HS-27A (cell line): ENCODE measurements around the gene ASPHD1.
"Not testable (repeated sequence)": the region's sequence is repeated elsewhere in the genome, so short reads cannot be mapped to it uniquely, and the experiment has no call there.

Experiments used
- DNase-seq: peaks from one replicate; pipeline ENCODE4 v3.0.0-alpha.2; 2012; ENCODE audit warnings: low read depth, missing footprints

ASPHD1 gene

DNA sequence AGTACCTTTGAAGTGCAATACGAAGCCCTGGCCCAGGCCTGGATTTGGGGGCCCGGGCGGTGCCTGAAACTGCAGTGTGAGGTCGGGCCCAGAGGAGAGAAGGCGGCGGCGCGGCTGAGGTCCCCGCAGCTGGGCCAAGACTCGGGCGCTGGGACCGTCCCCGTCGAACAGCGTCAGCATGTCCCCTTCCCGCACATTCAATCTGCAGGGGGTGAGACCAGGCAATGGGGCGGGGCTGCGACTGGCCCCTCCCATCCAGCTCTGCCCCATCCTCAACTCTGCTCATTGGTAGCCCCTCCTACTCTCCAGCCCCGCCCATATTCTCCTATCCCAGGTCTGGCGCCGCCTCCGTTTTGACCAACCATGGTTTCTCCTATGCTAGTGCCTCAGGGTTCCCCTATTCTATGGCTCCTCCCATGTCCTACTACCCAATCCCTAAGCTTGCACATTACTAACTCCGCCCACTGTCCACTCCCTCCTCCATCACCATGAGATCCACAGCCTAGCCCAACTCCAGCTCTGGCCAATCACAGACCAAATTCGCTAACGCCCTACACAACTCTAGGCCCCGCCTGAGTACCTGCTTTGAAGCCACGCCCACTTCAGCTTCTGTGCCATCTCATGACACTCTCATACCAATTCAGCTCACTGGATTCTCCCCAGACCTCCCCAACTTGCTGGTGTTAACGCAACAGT, 22.9 kb upstream of the ASPHD1 start:
- no peak for DNase-seq

GRCh38 chr16:29878172-29878571, 22.1 kb upstream of the ASPHD1 start:
- no peak for DNase-seq

DNA sequence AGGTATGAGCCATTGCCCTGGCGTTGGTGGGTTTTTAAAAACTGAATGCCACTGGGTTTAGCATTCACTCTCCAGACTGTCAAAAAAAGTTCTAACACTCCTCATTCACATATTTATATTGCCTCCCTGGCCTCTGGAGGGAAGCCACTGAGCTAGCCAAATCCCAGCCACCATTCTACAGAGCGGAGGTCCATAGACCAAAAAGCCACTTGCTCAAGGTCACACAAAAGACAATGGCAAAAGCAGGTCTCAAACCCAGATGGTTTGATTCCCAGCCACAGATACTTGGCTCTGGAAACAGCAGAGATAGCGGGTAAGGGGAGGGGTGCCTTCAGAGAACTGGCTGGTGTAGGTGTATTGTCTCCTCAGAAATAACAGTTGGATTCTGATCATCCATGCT, 19.2 kb upstream of the ASPHD1 start:
- DNase-seq = no peak

- DNase-seq = no peak
Measured at GRCh38 chr16:29883987-29884386, 16.3 kb upstream of the ASPHD1 start.

DNA sequence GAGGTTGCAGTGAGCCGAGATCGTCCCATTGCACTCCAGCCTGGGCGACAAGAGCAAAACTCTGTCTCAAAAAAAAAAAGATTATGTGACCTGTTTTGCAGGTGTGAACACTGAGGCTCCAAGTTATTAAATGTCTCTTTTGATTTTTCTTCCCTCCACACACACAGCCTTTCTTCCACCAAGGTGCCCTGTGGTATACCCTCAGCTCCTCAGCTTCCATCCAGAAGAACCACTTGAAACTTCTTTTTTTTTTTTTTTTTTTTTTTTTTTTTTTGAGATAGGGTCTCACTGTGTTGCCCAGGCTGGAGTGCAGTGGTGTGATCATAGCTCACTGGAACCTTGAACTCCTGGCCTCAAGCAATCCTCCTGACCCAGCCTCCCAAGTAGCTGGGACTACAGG, 10.9 kb upstream of the ASPHD1 start:
- not testable (repeated sequence) for DNase-seq

- no peak for DNase-seq
Measured at GRCh38 chr16:29891525-29892457, 8.5 kb upstream of the ASPHD1 start.

DNA sequence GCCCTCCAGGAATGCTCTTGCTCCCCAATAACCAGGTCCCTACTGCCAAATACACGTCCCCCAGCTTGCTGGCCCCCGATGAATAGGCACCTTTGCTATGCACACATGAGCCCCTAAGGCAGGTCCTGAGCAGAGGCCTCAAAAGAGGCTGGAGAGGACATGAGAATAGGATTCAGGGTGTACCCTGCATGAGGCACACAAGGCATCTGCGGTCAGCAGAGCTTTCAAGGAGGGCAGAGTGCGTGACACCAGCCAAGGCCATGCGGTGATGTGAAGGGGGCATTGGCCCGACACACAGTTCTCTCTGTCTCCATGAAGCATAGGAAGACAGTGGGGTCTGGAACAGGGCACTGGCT, 7.9 kb upstream of the ASPHD1 start:
- no peak for DNase-seq

- DNase-seq = no peak
Measured at GRCh38 chr16:29893553-29893952, 6.7 kb upstream of the ASPHD1 start.

DNA sequence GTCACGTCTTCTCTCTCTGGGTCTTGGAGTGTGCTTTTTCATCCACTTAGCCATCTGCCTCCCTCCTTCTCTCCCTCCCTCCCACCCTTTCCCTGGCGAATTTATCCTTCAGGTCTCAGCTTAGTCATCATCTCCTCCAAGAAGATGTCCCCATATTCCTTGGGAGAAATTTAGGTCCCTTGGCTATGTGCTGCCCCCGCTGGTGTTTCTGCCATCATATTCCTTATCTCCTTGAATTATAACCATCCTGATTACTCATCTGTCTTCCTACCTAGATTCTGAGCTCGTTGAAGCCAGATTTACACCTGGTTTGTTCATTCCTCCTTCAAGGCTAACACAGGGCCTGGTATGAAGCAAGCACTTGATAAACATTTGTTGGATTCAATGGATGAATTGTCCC, 5.9 kb upstream of the ASPHD1 start:
- no peak for DNase-seq

DNA sequence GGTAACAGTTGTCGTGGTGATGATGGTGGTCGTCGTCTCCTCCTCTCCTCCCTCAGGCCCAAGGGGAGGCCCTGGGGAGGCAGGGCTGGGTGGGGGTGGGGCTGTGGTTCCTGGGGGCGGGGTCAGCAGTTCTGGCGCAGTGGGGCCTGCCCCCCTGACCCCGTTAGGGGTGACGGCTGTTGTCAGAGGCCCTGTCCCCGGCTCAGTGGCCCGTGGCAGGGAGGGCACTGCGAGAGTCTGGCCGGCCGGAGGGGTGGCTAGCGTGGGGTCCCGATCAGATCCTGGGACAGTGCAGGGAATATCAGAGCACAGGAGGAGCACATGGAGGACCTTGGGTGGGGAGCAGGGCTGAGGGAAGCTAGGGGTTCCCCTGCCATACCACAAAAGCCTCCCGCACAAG, 3.4 kb upstream of the ASPHD1 start:
- DNase-seq = no peak

GRCh38 chr16:29897333-29897732, 3.0 kb upstream of the ASPHD1 start:
- DNase-seq = no peak

DNA sequence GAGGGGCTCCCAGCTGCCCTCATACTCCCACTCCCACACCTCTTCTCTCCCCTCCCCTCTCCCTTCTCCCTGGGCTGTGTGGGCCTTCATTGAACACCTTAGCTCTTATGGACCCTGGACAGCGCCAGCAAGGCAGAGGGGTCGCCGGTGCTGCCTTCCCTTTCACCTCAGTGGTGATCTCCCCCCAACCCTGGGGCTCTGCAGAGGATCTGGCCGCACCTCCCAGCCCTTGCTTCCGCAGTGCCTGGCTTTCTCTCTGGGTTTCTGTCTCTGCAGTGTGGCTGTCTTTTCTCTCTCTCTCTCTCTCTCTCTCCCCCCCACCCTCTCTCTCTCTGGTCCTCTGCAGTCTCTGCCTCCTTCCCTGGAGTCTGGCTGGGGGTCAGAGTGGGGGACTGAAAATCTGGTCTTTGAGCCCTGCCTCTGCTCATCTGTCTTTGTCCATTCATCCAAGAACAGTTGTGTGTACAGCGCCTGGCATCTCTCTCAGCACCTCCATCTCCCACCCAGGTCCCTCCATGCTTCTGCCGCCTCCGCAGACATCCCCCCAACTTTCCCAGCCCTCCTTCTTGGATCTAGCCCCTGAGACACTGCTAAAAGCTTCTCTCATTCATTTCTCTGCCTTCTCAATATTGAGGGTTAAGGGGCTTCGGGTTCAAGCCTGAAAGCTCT, 2.0 kb upstream of the ASPHD1 start:
- DNase-seq = no peak

- DNase-seq = no peak
Measured at GRCh38 chr16:29898804-29899515, 1.3 kb upstream of the ASPHD1 start.

GRCh38 chr16:29899516-29900101, 679 bp upstream of the ASPHD1 start, which contains the start of gene SEZ6L2:
SEZ6L2 (minus strand) TSS chr16:29899550; CDS start chr16:29899019, 531 bp downstream.
- peak; percentile 76 for DNase-seq

- DNase-seq = no peak
Measured at GRCh38 chr16:29900888-29901606, 759 bp downstream of the ASPHD1 start.

- no peak for DNase-seq
Measured at GRCh38 chr16:29901607-29901945, 1.3 kb downstream of the ASPHD1 start.

DNA sequence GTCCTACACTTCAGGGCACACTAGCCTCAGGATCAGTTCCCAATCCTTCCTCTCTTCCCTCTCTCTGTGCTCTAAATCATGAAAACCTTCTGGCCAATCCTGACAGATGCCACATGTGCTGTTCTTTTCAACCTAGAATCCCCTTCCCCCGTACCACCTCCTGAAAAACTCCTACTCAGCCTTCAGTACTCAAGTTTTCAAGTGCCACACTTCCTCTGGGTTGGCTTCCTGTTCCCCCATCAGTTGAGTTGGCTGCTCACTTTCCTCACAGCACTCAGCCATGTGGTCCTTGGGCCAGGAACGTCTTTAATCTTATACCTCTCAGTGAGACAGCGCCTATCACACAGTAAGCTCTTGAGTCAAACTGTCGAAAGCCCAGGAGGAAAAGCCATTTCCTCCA, 3.3 kb downstream of the ASPHD1 start:
- DNase-seq = no peak

GRCh38 chr16:29904947-29905346, 4.7 kb downstream of the ASPHD1 start:
- DNase-seq = no peak

DNA sequence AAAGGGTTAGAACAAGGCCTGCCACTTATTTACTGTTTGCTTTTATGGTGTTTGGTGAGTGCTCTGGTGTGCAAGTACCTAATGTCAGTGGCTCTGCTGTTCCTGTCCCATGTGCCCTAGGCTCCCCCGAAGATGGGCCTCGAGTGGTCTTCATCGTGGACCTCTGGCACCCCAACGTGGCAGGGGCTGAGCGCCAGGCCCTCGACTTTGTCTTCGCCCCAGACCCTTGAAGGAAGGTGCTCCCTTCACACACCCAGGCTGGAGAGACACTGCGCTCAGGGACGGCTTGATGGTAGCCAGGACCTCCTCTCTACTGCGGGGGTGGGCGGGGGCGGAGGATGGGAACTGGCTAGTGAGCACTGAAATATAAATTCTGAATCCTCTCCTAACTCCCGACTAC, 5.4 kb downstream of the ASPHD1 start:
- no peak for DNase-seq

GRCh38 chr16:29906520-29907244, 6.4 kb downstream of the ASPHD1 start:
- no peak for DNase-seq

DNA sequence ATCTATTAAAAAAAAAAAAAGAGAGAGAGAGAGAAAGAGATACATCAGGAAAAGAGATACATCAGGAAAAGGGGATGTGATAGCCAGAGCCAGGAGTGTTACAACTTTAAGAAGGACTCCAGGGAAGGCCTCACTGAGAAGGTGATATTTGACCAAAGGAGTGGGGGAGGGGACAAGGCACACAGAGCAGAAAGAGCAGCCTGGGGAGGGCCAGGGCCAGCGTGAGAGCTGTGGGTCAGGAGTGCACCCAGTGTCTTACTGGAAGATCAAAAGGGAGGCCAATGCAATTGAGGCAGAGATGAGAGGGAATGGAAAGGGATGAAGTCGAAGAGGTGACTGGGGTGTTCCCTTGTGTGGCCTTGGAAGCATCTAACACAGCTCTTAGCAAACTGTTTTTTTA, 7.7 kb downstream of the ASPHD1 start:
- no peak for DNase-seq
